SK-N-SH (cell line): ENCODE results near the gene ACOXL. TPM values are rescaled to one million over a fixed set of nuclear protein-coding genes. Genes with fewer than 3 reads are reported as not detected.

Experiments used
- CTCF ChIA-PET: fragments of 300-600, 350-600 bp; formaldehyde crosslinking; extraction: SDS; loops from one replicate; lab custom pipeline; 2021; lab: Yijun Ruan, JAX
- POLR2A ChIA-PET: fragments of 350-600 bp; sonication (Branson Sonifier 250); formaldehyde crosslinking; extraction: SDS; loops from one replicate; lab custom pipeline; 2020; ENCODE audit warnings: antibody characterized with exemption, inconsistent platforms; lab: Yijun Ruan, JAX
- DNase-seq: peaks from one replicate; pipeline ENCODE4 v3.0.0; 2012
- H2AFZ ChIP-seq: fragments of 200-600 bp; sonication (generic); 2 replicates; pipeline ENCODE4 v1.8.1; 2016; ENCODE audit warnings: antibody characterized with exemption, mild to moderate bottlenecking, low read depth
- H3F3A ChIP-seq: fragments of 200-600 bp; sonication (generic); replicated peaks from 2 replicates; pipeline ENCODE3; 2016; ENCODE audit warnings: antibody characterized with exemption, mild to moderate bottlenecking; ENCODE audit not compliant: insufficient read depth
- H3K27ac ChIP-seq, 2 experiments: fragments of 200-500 bp in 1 of 2; fragments of 200-600 bp in 1 of 2; sonication (Bioruptor generic) in 1 of 2; sonication (generic), shearing (Covaris generic) in 1 of 2; 2 replicates each; pipeline versions ENCODE4 v1.5.1 to v1.6.1; 2014 to 2016; ENCODE audit warnings: low read depth in 2 of 2, inconsistent platforms in 1 of 2, low read length in 1 of 2, mild to moderate bottlenecking in 1 of 2, mixed read lengths in 1 of 2
- H3K27me3 ChIP-seq: fragments of 200-600 bp; sonication (generic), shearing (Covaris generic); 2 replicates; pipeline ENCODE4 v1.6.1; 2016; ENCODE audit warnings: mixed run types; ENCODE audit not compliant: insufficient read depth
- H3K36me3 ChIP-seq, 2 experiments: fragments of 200-500 bp in 1 of 2; fragments of 200-600 bp in 1 of 2; sonication (Bioruptor generic) in 1 of 2; sonication (generic) in 1 of 2; replicated peaks in 1 of 2; 2 replicates each; pipeline versions ENCODE3 to v1.5.1; 2014 to 2016; ENCODE audit warnings: low read length in 1 of 2, mild to moderate bottlenecking in 1 of 2; ENCODE audit not compliant: insufficient read depth in 2 of 2, control insufficient read depth in 1 of 2
- H3K4me1 ChIP-seq, 2 experiments: fragments of 200-500 bp in 1 of 2; fragments of 200-600 bp in 1 of 2; sonication (Bioruptor generic) in 1 of 2; sonication (generic), shearing (Covaris generic) in 1 of 2; 2 replicates each; pipeline versions ENCODE4 v1.5.1 to v1.6.1; 2014 to 2016; ENCODE audit warnings: low read depth in 1 of 2, low read length in 1 of 2, mixed run types in 1 of 2; ENCODE audit not compliant: insufficient read depth in 2 of 2, control insufficient read depth in 1 of 2
- H3K4me2 ChIP-seq: fragments of 200-600 bp; sonication (generic), shearing (Covaris generic); 2 replicates; pipeline ENCODE4 v1.6.1; 2017; ENCODE audit warnings: mixed run types
- H3K4me3 ChIP-seq, 2 experiments: fragments of 200-500 bp in 1 of 2; fragments of 200-600 bp in 1 of 2; sonication (Bioruptor generic) in 1 of 2; sonication (generic), shearing (Covaris generic) in 1 of 2; 2 replicates each; pipeline versions ENCODE4 v1.5.1 to v1.8.1; 2014 to 2016; ENCODE audit warnings: low read depth in 2 of 2, inconsistent platforms in 1 of 2, low read length in 1 of 2, mild to moderate bottlenecking in 1 of 2, mixed read lengths in 1 of 2, moderate library complexity in 1 of 2
- H3K79me2 ChIP-seq: fragments of 200-600 bp; sonication (generic); 2 replicates; pipeline ENCODE4 v1.8.1; 2017; ENCODE audit warnings: mild to moderate bottlenecking; ENCODE audit not compliant: insufficient read depth
- H3K9ac ChIP-seq: fragments of 200-600 bp; sonication (generic); 2 replicates; pipeline ENCODE4 v1.6.1; 2017; ENCODE audit warnings: mixed run types
- H3K9me2 ChIP-seq: fragments of 200-600 bp; sonication (generic); 2 replicates; pipeline ENCODE4 v1.6.1; 2017; ENCODE audit warnings: mixed run types
- H3K9me3 ChIP-seq: fragments of 200-600 bp; sonication (generic); 2 replicates; pipeline ENCODE4 v1.6.1; 2017; ENCODE audit warnings: mixed run types, mild to moderate bottlenecking, moderate library complexity
- H4K20me1 ChIP-seq: fragments of 200-600 bp; sonication (generic); 2 replicates; pipeline ENCODE4 v1.6.1; 2017; ENCODE audit warnings: mild to moderate bottlenecking, mixed run types; ENCODE audit not compliant: insufficient read depth
- FOXM1 ChIP-seq: IDR thresholded peaks from 2 replicates; pipeline ENCODE4 v1.4.0; 2012; ENCODE audit warnings: low read depth, mild to moderate bottlenecking
- GABPA ChIP-seq: IDR thresholded peaks from 2 replicates; pipeline ENCODE4 v1.4.0; 2012; ENCODE audit warnings: low read depth, mild to moderate bottlenecking
- JUND ChIP-seq: IDR thresholded peaks from 2 replicates; pipeline ENCODE4 v1.4.0; 2012
- MEF2A ChIP-seq: IDR thresholded peaks from 2 replicates; pipeline ENCODE4 v1.4.0; 2012; ENCODE audit warnings: low read depth, borderline replicate concordance
- MXI1 ChIP-seq: IDR thresholded peaks from 2 replicates; pipeline ENCODE4 v1.6.1; 2012; ENCODE audit warnings: mild to moderate bottlenecking, low read depth, low read length, improper control_type of control experiment
- NRF1 ChIP-seq: IDR thresholded peaks from 2 replicates; pipeline ENCODE4 v1.6.1; 2012; ENCODE audit warnings: low read depth, mild to moderate bottlenecking, low read length
- RAD21 ChIP-seq: IDR thresholded peaks from 2 replicates; pipeline ENCODE4 v1.6.1; 2012; ENCODE audit warnings: mild to moderate bottlenecking, low read length
- RCOR1 ChIP-seq: fragments of 150-350 bp; IDR thresholded peaks from 2 replicates; pipeline ENCODE4 v1.6.1; 2017; ENCODE audit warnings: antibody characterized with exemption, low read length
- SMC3 ChIP-seq: IDR thresholded peaks from 2 replicates; pipeline ENCODE4 v1.6.1; 2012; ENCODE audit warnings: low read depth, low read length, improper control_type of control experiment
- TAF1 ChIP-seq: IDR thresholded peaks from 2 replicates; pipeline ENCODE4 v1.6.1; 2012; ENCODE audit warnings: low read depth, mild to moderate bottlenecking, low read length, moderate library complexity, borderline replicate concordance
- TCF12 ChIP-seq: IDR thresholded peaks from 2 replicates; pipeline ENCODE4 v1.4.0; 2012
- TEAD4 ChIP-seq: IDR thresholded peaks from 2 replicates; pipeline ENCODE4 v1.4.0; 2012; ENCODE audit warnings: mild to moderate bottlenecking, borderline replicate concordance; ENCODE audit not compliant: insufficient read depth
- YY1 ChIP-seq: IDR thresholded peaks from 2 replicates; pipeline ENCODE4 v1.4.0; 2012; ENCODE audit warnings: low read depth, mild to moderate bottlenecking
- WGBS: methylation state at CpG from one replicate; pipeline ENCODE4 v1.1.6; 2017; ENCODE audit warnings: low lambda C conversion rate; 5-methylcytosine and 5-hydroxymethylcytosine counted together
- polyA plus RNA-seq, 3 experiments: library from polyadenylated mRNA; depleted of rRNA; stranded (reverse); fragments of >200 nt; gene quantifications; 2 replicates each; pipeline ENCODE4 v1.2.3, GENCODE V29; 2012
- TF ChIP-seq, protein P1 (sequence below): IDR thresholded peaks from 2 replicates; pipeline ENCODE4 v1.4.0; 2012; ENCODE audit warnings: low read depth, borderline replicate concordance
- TF ChIP-seq, protein P2 (sequence below): IDR thresholded peaks from 2 replicates; pipeline ENCODE4 v1.4.0; 2012; ENCODE audit warnings: low read depth, borderline replicate concordance
- TF ChIP-seq, protein P3 (sequence below): fragments of 150-350 bp; IDR thresholded peaks from 2 replicates; pipeline ENCODE4 v1.6.1; 2016; ENCODE audit warnings: mild to moderate bottlenecking, low read depth, low read length

The ACOXL gene
- polyA plus RNA-seq, 1 of the 3 experiments (the other 2 are of a cell fraction) = not detected

DNA sequence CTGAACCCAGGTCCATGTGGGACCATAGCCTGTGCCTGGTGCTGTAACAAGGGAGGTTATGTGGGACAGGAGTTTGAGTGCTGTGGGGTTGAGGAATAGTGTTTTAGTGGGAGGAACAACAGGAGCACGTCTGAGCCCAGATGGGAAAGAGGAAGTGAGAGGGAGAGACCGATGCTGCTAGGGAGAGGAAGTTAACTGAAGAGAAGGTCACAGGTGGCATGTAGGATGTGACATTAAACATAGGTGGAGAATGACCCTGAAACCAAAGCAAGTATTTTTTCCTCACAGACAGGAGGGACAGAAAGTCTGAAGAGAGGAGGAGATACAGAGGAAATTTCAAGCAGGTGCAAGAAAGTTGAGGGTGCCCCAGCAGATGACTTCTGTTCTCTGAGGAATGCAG is 87.8 kb downstream of the ACOXL start:
- WGBS = 26% methylated on average over 2 of the region's 2 CpGs
- Histone ChIP-seq H3K4me2 (no peak overlapping the region), H3K4me3 (no peak overlapping the region), H3K27ac (no peak overlapping the region), H2AFZ (no peak overlapping the region), H3K9ac (no peak overlapping the region), H3K27me3 (no peaks in the 10 kb centered on the region; the same call in 1 of the 2 replicates), H3K36me3 (no peaks in the 10 kb centered on the region), H4K20me1 (no peaks in the 10 kb centered on the region), H3K4me1 (no peaks in the 10 kb centered on the region), H3K9me2 (no peaks in the 10 kb centered on the region), H3K9me3 (0 out of 2 replicates have a peak, but pooled peaks cover 6% of the 10 kb centered on the region), H3K79me2 (no peaks in the 10 kb centered on the region), H3F3A (no peaks in the 10 kb centered on the region)
- TF ChIP-seq GABPA = no peak
- TF ChIP-seq, protein P1, sequence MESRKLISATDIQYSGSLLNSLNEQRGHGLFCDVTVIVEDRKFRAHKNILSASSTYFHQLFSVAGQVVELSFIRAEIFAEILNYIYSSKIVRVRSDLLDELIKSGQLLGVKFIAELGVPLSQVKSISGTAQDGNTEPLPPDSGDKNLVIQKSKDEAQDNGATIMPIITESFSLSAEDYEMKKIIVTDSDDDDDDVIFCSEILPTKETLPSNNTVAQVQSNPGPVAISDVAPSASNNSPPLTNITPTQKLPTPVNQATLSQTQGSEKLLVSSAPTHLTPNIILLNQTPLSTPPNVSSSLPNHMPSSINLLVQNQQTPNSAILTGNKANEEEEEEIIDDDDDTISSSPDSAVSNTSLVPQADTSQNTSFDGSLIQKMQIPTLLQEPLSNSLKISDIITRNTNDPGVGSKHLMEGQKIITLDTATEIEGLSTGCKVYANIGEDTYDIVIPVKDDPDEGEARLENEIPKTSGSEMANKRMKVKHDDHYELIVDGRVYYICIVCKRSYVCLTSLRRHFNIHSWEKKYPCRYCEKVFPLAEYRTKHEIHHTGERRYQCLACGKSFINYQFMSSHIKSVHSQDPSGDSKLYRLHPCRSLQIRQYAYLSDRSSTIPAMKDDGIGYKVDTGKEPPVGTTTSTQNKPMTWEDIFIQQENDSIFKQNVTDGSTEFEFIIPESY = no peak
- no peak for TF ChIP-seq RAD21
- TF ChIP-seq, protein P2, sequence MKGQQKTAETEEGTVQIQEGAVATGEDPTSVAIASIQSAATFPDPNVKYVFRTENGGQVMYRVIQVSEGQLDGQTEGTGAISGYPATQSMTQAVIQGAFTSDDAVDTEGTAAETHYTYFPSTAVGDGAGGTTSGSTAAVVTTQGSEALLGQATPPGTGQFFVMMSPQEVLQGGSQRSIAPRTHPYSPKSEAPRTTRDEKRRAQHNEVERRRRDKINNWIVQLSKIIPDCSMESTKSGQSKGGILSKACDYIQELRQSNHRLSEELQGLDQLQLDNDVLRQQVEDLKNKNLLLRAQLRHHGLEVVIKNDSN = no peak
- no peak for TF ChIP-seq TAF1
- TF ChIP-seq MEF2A = no peak
- TF ChIP-seq JUND = no peak
- TF ChIP-seq SMC3 = no peak
- TF ChIP-seq TEAD4 = no peak
- TF ChIP-seq FOXM1 = no peak
- TF ChIP-seq RCOR1 = no peak
- TF ChIP-seq, protein P3, sequence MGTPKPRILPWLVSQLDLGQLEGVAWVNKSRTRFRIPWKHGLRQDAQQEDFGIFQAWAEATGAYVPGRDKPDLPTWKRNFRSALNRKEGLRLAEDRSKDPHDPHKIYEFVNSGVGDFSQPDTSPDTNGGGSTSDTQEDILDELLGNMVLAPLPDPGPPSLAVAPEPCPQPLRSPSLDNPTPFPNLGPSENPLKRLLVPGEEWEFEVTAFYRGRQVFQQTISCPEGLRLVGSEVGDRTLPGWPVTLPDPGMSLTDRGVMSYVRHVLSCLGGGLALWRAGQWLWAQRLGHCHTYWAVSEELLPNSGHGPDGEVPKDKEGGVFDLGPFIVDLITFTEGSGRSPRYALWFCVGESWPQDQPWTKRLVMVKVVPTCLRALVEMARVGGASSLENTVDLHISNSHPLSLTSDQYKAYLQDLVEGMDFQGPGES = no peak
- TF ChIP-seq MXI1 = no peak
- TF ChIP-seq TCF12 = no peak
- POLR2A ChIA-PET = interaction anchor here (1.4 kb wide), 1 partner anchor 300 kb away, joined by 3 read pairs; the partner anchor contains the start of gene BCL2L11
- CTCF ChIA-PET = no interaction called here
- DNase-seq = no peak

DNA sequence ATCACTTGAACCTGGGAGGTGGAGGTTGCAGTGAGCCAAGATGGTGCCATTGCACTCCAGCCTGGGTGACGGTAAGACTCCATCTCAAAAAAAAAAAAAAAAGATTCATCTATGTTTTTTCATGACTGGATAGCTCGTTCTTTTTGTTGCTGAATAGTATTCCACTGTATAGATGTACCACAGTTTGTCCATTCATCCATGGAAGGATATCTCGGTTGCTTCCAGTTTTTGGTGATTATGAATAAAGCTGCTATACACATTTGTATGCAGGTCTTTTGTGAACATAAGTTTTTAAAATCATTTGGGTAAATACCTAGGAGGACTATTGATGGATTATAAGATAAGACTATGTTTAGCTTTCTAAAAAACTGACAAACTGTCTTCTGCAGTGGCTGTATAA is 90.8 kb downstream of the ACOXL start:
- no peak overlapping the region for H3K4me3 ChIP-seq
- H3K79me2 ChIP-seq = no peaks in the 10 kb centered on the region
- H3K4me1 ChIP-seq = no peaks in the 10 kb centered on the region
- H3K9ac ChIP-seq = no peak overlapping the region
- WGBS = 46% methylated on average over 3 of the region's 3 CpGs
- DNase-seq = no peak
- H4K20me1 ChIP-seq = no peaks in the 10 kb centered on the region
- no peak for TF ChIP-seq YY1
- no peak for TF ChIP-seq NRF1
- no peaks in the 10 kb centered on the region for H3F3A ChIP-seq
- H3K4me2 ChIP-seq = no peak overlapping the region
- H3K27ac ChIP-seq = no peak overlapping the region
- H2AFZ ChIP-seq = no peak overlapping the region
- H3K9me3 ChIP-seq = 0 out of 2 replicates have a peak, but pooled peaks cover 6% of the 10 kb centered on the region
- H3K9me2 ChIP-seq = no peaks in the 10 kb centered on the region
- H3K27me3 ChIP-seq = no peaks in the 10 kb centered on the region; the same call in 1 of the 2 replicates
- CTCF ChIA-PET = interaction anchor here (1.1 to 2.6 kb wide), 2 partner anchors 11 kb away, joined by 4 to 13 read pairs; no protein-coding TSS in a partner anchor
- POLR2A ChIA-PET = no interaction called here
- H3K36me3 ChIP-seq = no peaks in the 10 kb centered on the region
